NT2/D1 (cell line): ENCODE measurements around the gene MRPS23.

ENCODE experiments used
- DNase-seq: peaks from one replicate; pipeline ENCODE4 v3.0.0-alpha.2; 2011; ENCODE audit warnings: low read depth, low spot score
- H3K27me3 ChIP-seq: 2 replicates; pipeline ENCODE4 v1.6.0; 2011; ENCODE audit warnings: mild to moderate bottlenecking; ENCODE audit not compliant: insufficient read length, insufficient read depth
- H3K36me3 ChIP-seq: 2 replicates; pipeline ENCODE4 v1.6.1; 2011; ENCODE audit warnings: mild to moderate bottlenecking, low read length, mixed read lengths; ENCODE audit not compliant: insufficient read depth, insufficient read length
- H3K4me1 ChIP-seq: 2 replicates; pipeline ENCODE4 v1.5.1; 2011; ENCODE audit not compliant: insufficient read depth, insufficient read length
- H3K4me3 ChIP-seq: 2 replicates; pipeline ENCODE4 v1.5.1; 2011; ENCODE audit warnings: low read depth; ENCODE audit not compliant: insufficient read length
- H3K9ac ChIP-seq: 2 replicates; pipeline ENCODE4 v1.6.0; 2011; ENCODE audit warnings: low read depth; ENCODE audit not compliant: insufficient read length
- H3K9me3 ChIP-seq: 2 replicates; pipeline ENCODE4 v1.5.1; 2011; ENCODE audit warnings: mild to moderate bottlenecking, low read length; ENCODE audit not compliant: insufficient read depth
- SUZ12 ChIP-seq: IDR thresholded peaks from 2 replicates; pipeline ENCODE4 v1.6.1; 2011; ENCODE audit not compliant: insufficient read length, insufficient read depth; ENCODE audit errors: extremely low read depth
- YY1 ChIP-seq: IDR thresholded peaks from 2 replicates; pipeline ENCODE4 v1.6.1; 2011; ENCODE audit not compliant: insufficient read length, insufficient read depth
- ZNF274 ChIP-seq: IDR thresholded peaks from 2 replicates; pipeline ENCODE4 v1.6.1; 2011; ENCODE audit warnings: mild to moderate bottlenecking, low read depth, low read length

Gene MRPS23

GRCh38 chr17:57867126-57867525 lies 17.3 kb upstream of the MRPS23 start:
- H3K27me3 ChIP-seq: peaks cover 6% of the 10 kb centered on the region
- H3K4me3 ChIP-seq: no peak overlapping the region
- H3K4me1 ChIP-seq: peaks cover 37% of the 10 kb centered on the region
- peaks cover 67% of the 10 kb centered on the region for H3K36me3 ChIP-seq
- DNase-seq: no peak
- no peak for TF ChIP-seq ZNF274
- TF ChIP-seq SUZ12: no peak
- TF ChIP-seq YY1: no peak
- H3K9ac ChIP-seq: no peak overlapping the region
- no peaks in the 10 kb centered on the region for H3K9me3 ChIP-seq

- DNase-seq: no peak
- no peak overlapping the region for H3K4me3 ChIP-seq
- TF ChIP-seq YY1 (no peak), ZNF274 (no peak), SUZ12 (no peak)
- H3K36me3 ChIP-seq: peaks cover 63% of the 10 kb centered on the region
- H3K9ac ChIP-seq: no peak overlapping the region
- no peaks in the 10 kb centered on the region for H3K9me3 ChIP-seq
- H3K27me3 ChIP-seq: peaks cover 10% of the 10 kb centered on the region
- peaks cover 36% of the 10 kb centered on the region for H3K4me1 ChIP-seq
These were observed 16.9 kb upstream of the MRPS23 start for GRCh38 chr17:57866723-57867122.

GRCh38 chr17:57866319-57866718 lies 16.5 kb upstream of the MRPS23 start:
- H3K27me3 ChIP-seq: peaks cover 14% of the 10 kb centered on the region
- H3K36me3 ChIP-seq: peaks cover 59% of the 10 kb centered on the region
- peaks cover 35% of the 10 kb centered on the region for H3K4me1 ChIP-seq
- H3K9ac ChIP-seq: no peak overlapping the region
- no peaks in the 10 kb centered on the region for H3K9me3 ChIP-seq
- TF ChIP-seq SUZ12 (no peak), ZNF274 (no peak), YY1 (no peak)
- DNase-seq: no peak
- no peak overlapping the region for H3K4me3 ChIP-seq

GRCh38 chr17:57864273-57864672 lies 14.4 kb upstream of the MRPS23 start:
- TF ChIP-seq YY1: no peak
- TF ChIP-seq SUZ12: no peak
- Histone ChIP-seq H3K27me3 (peaks cover 23% of the 10 kb centered on the region), H3K4me1 (peaks cover 34% of the 10 kb centered on the region), H3K36me3 (peaks cover 45% of the 10 kb centered on the region), H3K4me3 (no peak overlapping the region), H3K9ac (no peak overlapping the region), H3K9me3 (no peaks in the 10 kb centered on the region)
- DNase-seq: no peak

GRCh38 chr17:57862694-57863667 lies 13.1 kb upstream of the MRPS23 start:
- no peak overlapping the region for H3K4me3 ChIP-seq
- peaks cover 28% of the 10 kb centered on the region for H3K4me1 ChIP-seq
- peaks cover 40% of the 10 kb centered on the region for H3K36me3 ChIP-seq
- H3K27me3 ChIP-seq: peaks cover 23% of the 10 kb centered on the region
- TF ChIP-seq ZNF274: no peak
- TF ChIP-seq SUZ12: no peak
- TF ChIP-seq YY1: no peak
- peak overlapping the region; percentile 70 for H3K9ac ChIP-seq
- DNase-seq: no peak
- H3K9me3 ChIP-seq: no peaks in the 10 kb centered on the region

GRCh38 chr17:57861790-57862693 lies 12.2 kb upstream of the MRPS23 start:
- Histone ChIP-seq H3K36me3 (peaks cover 34% of the 10 kb centered on the region), H3K9me3 (no peaks in the 10 kb centered on the region), H3K4me1 (peaks cover 25% of the 10 kb centered on the region), H3K27me3 (peaks cover 23% of the 10 kb centered on the region), H3K4me3 (peak overlapping the region; percentile 45), H3K9ac (peak overlapping the region; percentile 70)
- TF ChIP-seq YY1 (no peak), ZNF274 (no peak), SUZ12 (no peak)
- no peak for DNase-seq
